Measurements from ENCODE around the gene PIAS1.
"Not testable (repeated sequence)": the region's sequence is repeated elsewhere in the genome, so short reads cannot be mapped to it uniquely, and the experiment has no call there.

Gene PIAS1

DNA sequence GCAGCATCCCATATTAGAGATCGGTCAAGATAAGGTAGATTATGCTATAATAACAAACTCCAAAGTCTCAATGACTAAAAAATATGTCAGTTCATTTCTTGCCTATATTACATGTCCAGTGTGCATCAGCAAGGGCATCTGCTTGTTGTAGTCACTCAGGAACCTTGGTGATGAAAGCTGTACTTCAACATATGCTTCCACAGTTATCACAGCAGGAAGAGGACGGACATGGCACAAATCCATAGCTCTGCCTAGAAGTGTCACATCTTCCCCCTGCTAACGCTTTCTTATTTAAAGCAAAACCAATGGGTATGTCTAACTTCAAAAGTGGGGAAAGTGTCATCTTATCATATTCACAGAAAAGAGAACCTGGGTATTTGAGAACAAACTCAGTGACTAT is 20.0 kb upstream of the PIAS1 start:
- no peak for DNase-seq (ENCODE audit: low read depth in 3 of 3, low spot score in 1 of 3)

GRCh38 chr15:68034719-68035293 is 19.3 kb upstream of the PIAS1 start:
- DNase-seq (ENCODE audit: low read depth in 3 of 3, low spot score in 1 of 3), result no peak

DNA sequence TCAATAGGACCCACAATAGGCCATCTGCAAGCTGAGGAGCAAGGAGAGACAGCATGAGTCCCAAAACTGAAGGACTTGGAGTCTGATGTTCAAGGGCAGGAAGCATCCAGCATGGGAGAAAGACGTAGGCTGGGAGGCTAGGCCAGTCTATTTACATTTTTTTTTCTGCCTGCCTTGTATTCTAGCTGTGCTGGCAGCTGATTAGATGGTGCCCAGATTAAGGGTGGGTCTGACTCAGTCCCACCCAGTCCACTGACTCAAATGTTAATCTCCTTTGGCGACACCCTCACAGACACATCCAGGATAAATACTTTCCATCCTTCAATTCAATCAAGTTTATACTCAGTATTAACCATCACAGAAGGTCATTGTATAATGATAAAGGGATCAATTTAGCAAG is 15.9 kb upstream of the PIAS1 start:
- no peak for DNase-seq (ENCODE audit: low read depth in 3 of 3, low spot score in 1 of 3)

DNA sequence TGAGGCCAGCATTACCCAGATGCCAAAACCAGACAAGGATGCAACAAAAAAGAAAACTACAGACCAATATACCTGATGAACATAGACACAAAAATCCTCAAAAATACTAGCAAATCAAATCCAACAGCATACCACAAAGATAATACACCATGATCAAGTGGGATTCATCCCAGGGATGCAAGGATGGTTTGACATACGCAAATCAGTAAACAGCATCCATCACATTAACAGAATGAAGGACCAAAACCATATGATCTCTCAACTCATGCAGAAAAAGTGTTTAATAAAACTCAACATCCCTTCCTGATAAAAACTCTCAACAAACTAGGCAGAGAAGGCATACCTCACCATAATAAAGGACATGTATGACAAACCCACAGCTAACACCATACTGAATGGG is 14.0 kb upstream of the PIAS1 start:
- DNase-seq (ENCODE audit: low read depth in 3 of 3, low spot score in 1 of 3), result no peak

DNA sequence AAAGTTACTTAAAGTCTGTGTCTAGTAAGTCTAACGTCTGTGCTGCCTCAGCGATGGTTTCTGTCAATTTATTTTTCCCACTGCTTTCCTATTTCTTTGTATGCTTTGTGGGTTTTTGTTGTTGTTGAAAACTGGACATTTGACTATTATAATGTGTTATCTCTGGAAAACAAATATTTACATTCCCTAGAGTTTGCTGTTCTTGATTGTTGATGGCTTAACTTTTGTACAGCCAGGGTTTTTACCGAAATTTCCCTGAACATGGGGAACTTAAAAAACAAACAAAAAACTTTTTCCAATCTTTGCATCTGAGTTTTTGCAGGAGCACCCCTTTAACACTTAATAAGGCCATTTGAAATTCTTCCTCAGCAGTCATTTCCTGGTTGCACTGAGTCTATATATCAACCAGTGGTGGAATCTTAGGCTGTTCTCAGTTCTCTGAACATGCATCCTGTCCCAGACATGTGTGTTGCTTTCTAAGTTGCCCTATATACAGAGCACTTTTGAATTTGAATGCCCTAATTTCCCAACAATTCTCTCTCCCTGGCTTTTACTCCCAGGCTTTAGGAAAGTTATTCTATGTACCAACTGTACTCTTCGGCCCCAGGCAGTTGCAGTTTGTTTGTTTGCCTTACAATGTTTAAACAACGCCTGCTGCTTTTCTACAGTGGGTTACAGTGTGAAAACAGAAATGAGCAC is 11.8 kb upstream of the PIAS1 start:
- DNase-seq (ENCODE audit: low read depth in 3 of 3, low spot score in 1 of 3), result no peak

- DNase-seq (ENCODE audit: low read depth in 3 of 3, low spot score in 1 of 3), result no peak
Measured at GRCh38 chr15:68042855-68043222, 11.3 kb upstream of the PIAS1 start.

DNA sequence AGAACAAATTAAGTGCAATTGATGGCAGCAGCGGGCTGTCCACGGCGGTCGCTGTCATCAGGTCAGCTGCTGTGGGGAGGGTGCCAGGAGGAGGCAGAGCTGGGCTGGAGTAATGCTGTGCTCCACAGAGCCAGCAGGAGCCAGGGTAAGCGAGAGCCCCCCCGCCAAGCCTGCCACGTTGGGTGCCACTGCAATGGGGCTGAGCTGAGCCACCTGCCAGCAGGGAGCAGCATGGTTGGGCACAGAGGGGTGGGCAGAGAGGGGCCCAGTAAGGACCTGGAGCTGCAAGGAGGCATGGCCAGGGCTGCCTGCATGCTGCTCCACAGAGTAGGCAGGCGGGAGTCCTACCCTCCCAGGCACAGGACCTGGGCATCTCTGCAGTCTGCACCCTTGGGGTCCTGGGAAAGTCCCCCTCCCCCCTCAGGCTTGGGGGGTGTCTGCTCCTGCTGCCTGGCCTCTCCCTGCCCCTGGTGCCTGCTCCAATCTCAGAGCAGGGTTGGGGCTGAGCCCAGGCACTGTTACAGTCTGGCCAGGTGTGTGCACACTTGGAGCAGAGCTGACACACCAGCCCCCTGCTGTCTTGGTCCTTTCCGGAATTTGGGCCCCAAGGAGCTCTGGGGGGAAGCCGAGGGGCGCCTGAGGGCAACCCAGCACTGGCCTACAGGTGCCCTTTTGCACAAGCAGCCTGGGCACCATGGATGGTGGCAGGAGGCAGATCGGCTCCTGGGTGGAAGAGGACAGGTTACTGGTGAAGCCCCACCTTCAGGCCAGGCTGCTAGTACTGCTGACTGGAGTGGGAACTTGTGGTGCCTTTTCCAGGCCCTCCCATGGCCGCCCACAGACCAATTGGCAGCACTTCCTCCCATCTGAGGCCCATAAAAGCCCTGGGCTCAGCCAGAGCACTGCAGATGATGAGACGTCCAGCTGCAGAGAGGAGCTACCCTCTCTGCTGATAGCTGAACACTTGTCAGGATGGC is 8.5 kb upstream of the PIAS1 start:
- DNase-seq (ENCODE audit: low read depth in 3 of 3, low spot score in 1 of 3), result no peak

GRCh38 chr15:68047826-68048225 is 6.3 kb upstream of the PIAS1 start:
- DNase-seq (ENCODE audit: low read depth in 3 of 3, low spot score in 1 of 3), result no peak

GRCh38 chr15:68051109-68051508 is 3.0 kb upstream of the PIAS1 start:
- DNase-seq (ENCODE audit: low read depth in 3 of 3, low spot score in 1 of 3), result no peak

GRCh38 chr15:68051907-68052306 is 2.2 kb upstream of the PIAS1 start:
- DNase-seq (ENCODE audit: low read depth in 3 of 3, low spot score in 1 of 3), result no peak

DNA sequence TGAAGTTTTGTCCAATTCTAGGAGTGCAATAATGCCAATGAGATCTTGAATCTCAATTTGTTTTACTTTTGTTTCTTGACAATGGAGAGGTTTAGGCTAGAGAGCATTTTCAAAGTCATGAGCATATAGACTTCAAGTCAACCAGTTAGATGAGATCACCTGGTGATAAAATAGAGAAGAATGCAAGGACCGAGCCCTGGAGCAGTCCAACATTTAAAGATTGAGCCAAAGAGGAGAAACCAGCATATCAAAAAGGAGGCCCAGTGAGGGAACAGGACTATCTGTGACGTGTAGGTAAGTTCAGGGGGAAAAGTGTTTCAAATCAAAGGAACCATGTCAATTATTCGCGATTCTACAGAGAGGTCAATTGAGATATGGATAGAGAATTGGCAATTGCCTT is 1.7 kb upstream of the PIAS1 start:
- no peak for DNase-seq (ENCODE audit: low read depth in 3 of 3, low spot score in 1 of 3)

GRCh38 chr15:68053001-68053400 is 1.1 kb upstream of the PIAS1 start:
- no peak for DNase-seq (ENCODE audit: low read depth in 3 of 3, low spot score in 1 of 3)

- peak in 1 of 3 donors; percentile 3 for DNase-seq (ENCODE audit: low read depth in 3 of 3, low spot score in 1 of 3)
Measured at GRCh38 chr15:68054628-68055223, 611 bp downstream of the PIAS1 start.

DNA sequence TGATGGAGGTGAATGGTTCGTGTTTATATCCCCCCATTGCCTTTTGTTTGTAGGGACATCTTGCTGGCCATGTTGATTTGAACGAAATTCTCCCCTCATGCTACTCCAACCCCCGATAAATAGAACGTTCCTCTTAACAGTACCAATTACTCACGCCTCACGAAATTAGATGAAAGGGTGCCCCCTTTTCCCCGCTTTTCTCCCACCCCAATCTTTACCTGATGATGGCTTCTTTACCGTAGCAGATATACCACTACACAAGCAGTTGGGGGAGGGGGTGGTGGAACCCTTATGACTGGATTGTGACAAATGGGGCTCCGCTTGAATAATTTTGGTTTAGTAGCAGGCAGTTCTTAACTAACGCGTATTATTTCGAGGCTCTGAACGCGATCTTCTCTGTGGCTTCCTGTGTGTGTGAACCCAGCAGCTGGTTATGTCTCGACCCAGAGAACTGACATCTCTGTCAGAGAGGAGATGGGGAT is 1.1 kb downstream of the PIAS1 start:
- peak in 2 of 3 donors; percentile 8 to 33 for DNase-seq (ENCODE audit: low read depth in 3 of 3, low spot score in 1 of 3)

DNA sequence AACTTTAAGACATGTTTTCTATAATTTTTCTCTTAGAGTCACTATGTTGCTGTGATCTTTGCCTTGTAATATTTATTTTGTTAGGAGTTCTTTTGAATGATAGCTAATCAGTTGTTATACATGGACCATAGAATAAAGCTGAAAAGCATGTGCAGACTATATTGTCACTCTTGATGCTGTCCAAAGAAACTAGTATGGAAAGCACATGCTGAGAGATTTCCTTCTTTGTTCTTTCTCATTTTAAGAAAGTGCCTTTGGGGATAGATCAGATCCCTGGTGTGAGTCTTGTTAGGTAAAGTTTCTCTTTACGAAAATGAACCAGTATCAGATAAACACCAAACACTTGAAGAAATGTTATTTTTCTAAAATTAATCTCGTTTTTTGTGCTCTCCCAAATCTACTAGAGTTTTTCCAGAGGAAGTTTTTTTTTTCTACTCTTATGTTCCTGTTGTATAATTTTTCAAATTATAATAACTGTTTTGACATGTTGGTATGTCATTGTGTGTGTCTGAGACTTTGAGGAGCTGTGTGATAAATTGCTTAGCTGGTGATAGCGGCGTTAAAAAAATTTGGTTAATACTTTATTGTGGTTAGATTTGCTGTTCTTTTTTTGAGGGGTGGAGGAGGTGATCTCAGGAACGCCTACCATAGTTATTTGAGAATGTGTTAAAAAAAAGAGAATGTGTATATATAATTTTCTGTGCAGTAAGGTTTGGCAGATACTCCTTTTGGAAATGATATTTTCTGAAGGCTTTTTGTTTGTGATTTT is 2.2 kb downstream of the PIAS1 start:
- no peak for DNase-seq (ENCODE audit: low read depth in 3 of 3, low spot score in 1 of 3)

DNA sequence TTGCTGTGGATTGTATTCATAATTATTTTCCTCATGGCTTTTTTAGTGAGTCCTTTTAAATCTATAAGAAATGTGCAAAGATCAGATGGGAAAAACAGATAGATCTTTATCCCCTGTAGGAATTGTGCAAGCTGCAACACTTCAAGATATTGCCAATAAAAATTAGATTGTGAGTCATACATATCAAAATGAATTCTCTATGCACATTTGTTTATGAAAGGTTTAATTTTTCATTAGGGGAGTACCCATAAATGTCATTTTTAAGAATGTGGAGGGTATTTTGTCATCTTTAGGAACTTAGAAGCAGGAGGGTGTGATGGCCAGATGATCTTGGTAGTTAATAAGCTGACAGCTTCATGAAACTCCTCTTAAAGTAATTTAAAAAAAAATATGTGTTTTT is 2.9 kb downstream of the PIAS1 start:
- DNase-seq (ENCODE audit: low read depth in 3 of 3, low spot score in 1 of 3), result no peak

DNA sequence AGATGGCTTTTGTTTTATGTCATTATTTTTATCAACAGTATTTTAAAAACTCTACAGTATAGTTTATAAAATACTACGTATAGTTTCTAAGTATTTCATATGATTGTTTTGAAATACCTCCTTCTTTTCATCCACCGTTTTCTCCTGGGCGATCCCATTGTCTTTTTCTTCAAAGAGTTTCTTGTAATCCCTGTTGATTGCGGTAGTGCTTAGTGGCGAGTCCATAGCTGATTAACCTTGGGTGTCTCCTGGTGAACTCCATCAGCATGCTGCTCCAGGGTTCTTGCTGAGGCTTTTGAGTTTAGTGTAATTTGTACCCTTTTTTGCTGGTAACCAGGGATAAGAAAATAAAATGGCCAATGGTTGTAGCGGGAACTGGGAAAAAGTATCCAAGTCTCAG is 3.6 kb downstream of the PIAS1 start:
- DNase-seq (ENCODE audit: low read depth in 3 of 3, low spot score in 1 of 3), result no peak

DNA sequence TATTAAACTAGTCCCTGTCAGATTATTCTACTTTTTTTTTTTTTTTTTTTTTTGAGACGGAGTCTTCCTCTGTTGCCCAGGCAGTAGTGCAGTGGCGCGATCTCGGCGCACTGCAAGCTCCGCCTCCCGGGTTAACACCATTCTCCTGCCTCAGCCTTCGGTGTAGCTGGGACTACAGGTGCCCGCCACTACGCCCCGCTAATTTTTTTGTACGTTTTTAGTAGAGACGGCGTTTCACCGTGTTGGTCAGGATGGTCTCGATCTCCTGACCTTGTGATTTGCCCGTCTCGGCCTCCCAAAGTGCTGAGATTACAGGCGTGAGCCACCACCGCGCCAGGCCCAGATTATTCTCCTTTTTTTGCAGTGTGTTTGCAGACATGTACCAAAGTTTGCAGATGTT is 4.9 kb downstream of the PIAS1 start:
- not testable (repeated sequence) for DNase-seq (ENCODE audit: low read depth in 3 of 3, low spot score in 1 of 3)

GRCh38 chr15:68059630-68060029 is 5.5 kb downstream of the PIAS1 start:
- DNase-seq (ENCODE audit: low read depth in 3 of 3, low spot score in 1 of 3), result no peak

DNA sequence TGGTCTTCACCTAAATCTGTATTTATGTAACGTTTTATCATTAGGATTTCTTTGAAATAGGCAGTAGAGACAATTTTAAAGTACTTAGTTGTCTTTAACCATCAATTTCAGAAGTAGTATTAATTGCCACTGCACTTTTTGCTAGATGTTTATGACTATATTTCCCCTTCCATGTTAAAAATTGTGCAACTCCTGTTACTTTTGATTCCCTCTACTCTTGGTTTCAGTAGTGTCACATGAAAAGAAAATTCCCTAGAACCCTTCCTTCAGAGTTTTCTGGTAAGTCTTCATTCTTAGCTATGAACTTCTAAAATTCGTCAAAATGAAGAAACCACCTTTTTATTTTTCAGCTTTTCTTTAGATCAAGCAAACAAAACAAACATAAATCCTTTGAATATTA is 7.1 kb downstream of the PIAS1 start:
- DNase-seq (ENCODE audit: low read depth in 3 of 3, low spot score in 1 of 3), result no peak

GRCh38 chr15:68061602-68062001 is 7.5 kb downstream of the PIAS1 start:
- DNase-seq (ENCODE audit: low read depth in 3 of 3, low spot score in 1 of 3), result no peak

All from stimulated activated CD4-positive, alpha-beta T cell treated with anti-CD3 and anti-CD28 coated beads, TNF-alpha, amount 100 ng/mL, for 1 hour (primary cell).